ENCODE data around the gene CD274. TPM values are rescaled to one million over a fixed set of nuclear protein-coding genes. Genes with fewer than 3 reads are reported as not detected.

The CD274 gene
- total RNA-seq, 1 experiment from 2014 or later = 2.5 TPM

DNA sequence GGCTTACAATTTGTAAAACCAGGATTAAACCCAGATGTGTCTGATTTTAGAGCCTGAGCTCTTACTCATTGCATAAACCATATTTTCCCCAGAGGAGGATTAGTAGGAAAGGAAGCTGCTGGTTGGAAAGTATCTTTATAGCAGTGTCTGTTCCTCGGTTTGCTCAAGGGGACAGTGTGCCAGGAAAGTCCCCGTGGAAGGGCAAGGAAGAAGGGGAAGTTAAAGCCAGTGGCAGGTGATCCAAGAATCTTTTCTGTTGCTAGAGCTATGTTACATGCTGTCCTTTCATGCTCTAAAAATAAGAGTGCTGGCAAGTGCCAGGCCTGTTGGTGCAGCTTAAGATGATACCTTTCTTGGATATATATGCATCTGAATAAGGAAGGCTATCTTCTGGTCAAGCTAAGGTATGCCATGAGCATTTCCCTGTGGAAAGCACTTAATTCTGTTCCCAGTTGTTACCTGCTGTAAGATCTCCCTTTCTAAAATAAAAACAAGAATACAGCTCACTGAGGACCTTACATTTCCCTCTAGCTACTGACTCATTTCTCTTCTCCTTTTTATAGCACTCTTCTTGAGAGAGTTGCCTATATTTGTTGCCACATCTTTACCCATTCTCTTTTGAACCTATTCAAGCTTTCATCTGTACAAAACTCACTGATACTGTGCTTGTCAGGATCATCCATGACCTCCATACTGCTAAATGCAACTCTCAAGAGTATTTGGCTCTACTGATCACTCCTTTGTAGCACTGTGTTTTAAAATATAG, 68.0 kb downstream of the CD274 start:
- H2AFZ ChIP-seq (ENCODE audit: low read depth, low read length, poor library complexity, severe bottlenecking) = no peak overlapping the region
- no peaks in the 10 kb centered on the region for H3K79me2 ChIP-seq (ENCODE audit: insufficient read depth, low read length)
- H3K36me3 ChIP-seq (ENCODE audit: control insufficient read depth in 1 of 2, insufficient read depth in 2 of 2, low read length in 2 of 2) = no peaks in the 10 kb centered on the region
- intact Hi-C loops (cut with micrococcal nuclease) = loop anchor here (10.0 kb wide), 1 partner anchor 56 kb away; no protein-coding TSS in a partner anchor
- no peaks in the 10 kb centered on the region for H4K20me1 ChIP-seq (ENCODE audit: insufficient read depth)
- no TSS peak for BruUV-seq (replicated peaks)
- no peak overlapping the region for H3K9ac ChIP-seq (ENCODE audit: low read length)
- CTCF ChIA-PET = interaction anchor here (0.7 kb wide), 1 partner anchor 82 kb away, joined by 3 read pairs; no protein-coding TSS in a partner anchor
- no peak for ATAC-seq
- no peaks in the 10 kb centered on the region for H3K4me1 ChIP-seq (ENCODE audit: control insufficient read depth in 1 of 2, insufficient read depth in 2 of 2, low read length in 2 of 2)
- no peaks in the 10 kb centered on the region for H3K9me3 ChIP-seq (ENCODE audit: control insufficient read depth in 1 of 2, insufficient read depth in 1 of 2, low read depth in 1 of 2, low read length in 2 of 2)
- POLR2A ChIA-PET = no interaction called here
- no peak for DNase-seq (ENCODE audit: low read depth, low spot score)
- RAD21 ChIA-PET (ENCODE audit: low non-redundant PET in 1 of 2, low total read pairs in 2 of 2, uncharacterized antibody in 2 of 2, unreplicated experiment in 2 of 2) = no interaction called here
- H3K4me2 ChIP-seq (ENCODE audit: low read length) = no peak overlapping the region
- no peaks in the 10 kb centered on the region for H3K9me2 ChIP-seq (ENCODE audit: insufficient read depth)
- H3K27me3 ChIP-seq (ENCODE audit: insufficient read depth, low read length) = no peaks in the 10 kb centered on the region
- H3K27ac ChIP-seq (ENCODE audit: low read depth, low read length) = no peak overlapping the region
- TF ChIP-seq ZFX (IDR thresholded peaks at IDR 0.05) = no peak
- no peak for TF ChIP-seq CBX3 (IDR thresholded peaks at IDR 0.05; ENCODE audit: low read depth)
- no peak for TF ChIP-seq ZBTB33 (IDR thresholded peaks at IDR 0.05; ENCODE audit: extremely low read depth, insufficient replicate concordance, low read length)
- TF ChIP-seq, protein P1, sequence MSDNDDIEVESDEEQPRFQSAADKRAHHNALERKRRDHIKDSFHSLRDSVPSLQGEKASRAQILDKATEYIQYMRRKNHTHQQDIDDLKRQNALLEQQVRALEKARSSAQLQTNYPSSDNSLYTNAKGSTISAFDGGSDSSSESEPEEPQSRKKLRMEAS (IDR thresholded peaks at IDR 0.05) = no peak
- TF ChIP-seq SP1 (IDR thresholded peaks at IDR 0.05; ENCODE audit: low read depth) = no peak
- TF ChIP-seq ZNF274 (IDR thresholded peaks at IDR 0.05; ENCODE audit: low read depth, low read length) = no peak
- TF ChIP-seq RAD21 (IDR thresholded peaks at IDR 0.05; ENCODE audit: low read depth) = no peak
- TF ChIP-seq YY1 (IDR thresholded peaks at IDR 0.05; ENCODE audit: extremely low read depth, insufficient replicate concordance, low read depth, low read length) = no peak
- H3K4me3 ChIP-seq (replicated peaks in 1 of 2; ENCODE audit: low read depth in 1 of 2, low read length in 2 of 2) = no peak overlapping the region
